Ovary (tissue), 9 donors: ENCODE data around the gene ANXA6. TPM values are rescaled to one million over a fixed set of nuclear protein-coding genes. Genes with fewer than 3 reads are reported as not detected.

Experiments used
- DNase-seq, 5 donors: peaks; one replicate each; pipeline ENCODE4 v3.0.0-alpha.2; 2019 to 2020
- H3K27ac ChIP-seq, 2 donors: fragments of 200-600 bp; one replicate each; pipeline versions ENCODE4 v1.5.1 to v1.8.0; 2019 to 2022
- H3K27me3 ChIP-seq: fragments of 200-600 bp; one replicate; pipeline ENCODE4 v1.8.0; 2022
- H3K36me3 ChIP-seq: fragments of 200-600 bp; sonication (generic); one replicate; pipeline ENCODE4 v1.5.1; 2019
- H3K4me1 ChIP-seq: one replicate; pipeline ENCODE4 v1.8.1; 2013; ENCODE audit warnings: mild to moderate bottlenecking, moderate library complexity; ENCODE audit not compliant: insufficient read depth
- H3K4me3 ChIP-seq: fragments of 200-600 bp; sonication (generic); one replicate; pipeline ENCODE4 v1.5.1; 2017
- H3K9me3 ChIP-seq, 2 donors: fragments of 200-600 bp in 1 of 2; sonication (generic) in 1 of 2; one replicate each; pipeline versions ENCODE4 v1.5.1 to v1.8.1; 2013 to 2019; ENCODE audit warnings: mild to moderate bottlenecking in 1 of 2, moderate library complexity in 1 of 2
- CTCF ChIP-seq, 3 donors: fragments of 450-650 bp in 2 of 3; fragments of 200-600 bp in 1 of 3; IDR thresholded peaks; one replicate each; pipeline versions ENCODE4 v1.5.1 to v1.8.0; 2016 to 2022; ENCODE audit warnings: antibody characterized with exemption in 3 of 3, mild to moderate bottlenecking in 1 of 3
- EP300 ChIP-seq: sonication (generic); formaldehyde crosslinking; IDR thresholded peaks from one replicate; pipeline ENCODE4 v1.6.1; 2017; ENCODE audit warnings: antibody characterized with exemption
- POLR2A ChIP-seq: fragments of 450-650 bp; IDR thresholded peaks from one replicate; pipeline ENCODE4 v1.6.1; 2017; ENCODE audit warnings: antibody characterized with exemption, mild to moderate bottlenecking, moderate library complexity
- WGBS, 3 donors: extraction: QIAGEN DNeasy Blood & Tissue Kit in 1 of 3; methylation state at CpG; one replicate each; pipeline versions ENCODE4 v1.1.5 to v1.1.7; 2013 to 2017; 5-methylcytosine and 5-hydroxymethylcytosine counted together
- intact Hi-C, 4 donors: fragments of 100-400 bp; cut with DNase I; formaldehyde crosslinking; loops; one replicate each; pipeline versions ENCODE4 v1.11.0 to v1.15.1; 2022 to 2023
- polyA plus RNA-seq, 2 donors: library from polyadenylated mRNA; stranded (reverse); fragments of 200-250 nt in 1 of 2; fragments of 350-450 nt in 1 of 2; fragmentation: Illumina TruSeq in 1 of 2; extraction: RNeasy Lipid Tissue Mini Kit (QIAGEN cat#74804) in 1 of 2; gene quantifications; one replicate each; pipeline ENCODE4 v1.2.3, GENCODE V29; 2013 to 2014
- total RNA-seq, 7 donors: library from RNA; depleted of rRNA in 2 of 7; stranded (reverse); fragments of >200 nt in 2 of 7; fragmentation: NEBNext Ultra II Directional in 3 of 7; extraction: Animal tissue kit (Norgen Biotek cat#: 25700) in 3 of 7; gene quantifications; one replicate each; pipeline versions ENCODE4 v1.1.0 to v1.2.4, GENCODE V29; 2016 to 2023
- donor health status: DM: no; HTN: no; CAD: no; lungs with moderate emphysema.
- donor health status: DM: no; HTN: no; CAD: no.
- donor health status: Bipolar disorder and iron deficiency.
- donor health status: DM: yes; HTN: yes; CAD: no.
- donor health status: DM: no; HTN: no; CAD: no.
- donor health status: DM: yes; HTN: yes; CAD: no.

Gene ANXA6
- total and polyA plus RNA-seq, 9 donors, result 117 to 541 (median 225) TPM

- DNase-seq, result peak; percentile 65 to 86 (median 83)
- no peaks in the 10 kb centered on the region for H3K36me3 ChIP-seq
- no peaks in the 10 kb centered on the region for H3K27me3 ChIP-seq
- H3K9me3 ChIP-seq, result no peaks in the 10 kb centered on the region
- H3K4me3 ChIP-seq, result no peak overlapping the region
- intact Hi-C loops, result loop anchor here (5.0 kb wide), 2 partner anchors 63 to 113 kb away; no protein-coding TSS in a partner anchor
- TF ChIP-seq POLR2A, result peak; percentile 23
- TF ChIP-seq EP300, result no peak
- TF ChIP-seq CTCF (IDR thresholded peaks at IDR 0.05), result peak; percentile 76 to 95 (median 86)
- H3K4me1 ChIP-seq, result no peaks in the 10 kb centered on the region
- H3K27ac ChIP-seq, result no peak overlapping the region
- 4 to 6% (median 5%) methylated on average over 7 of the region's 7 CpGs for WGBS, 3 donors
These were observed 42.2 kb downstream of the ANXA6 start for GRCh38 chr5:151115272-151115905.

- intact Hi-C loops, result loop anchor here in 1 of 4 donors (2.0 kb wide), 1 partner anchor 63 kb away; no protein-coding TSS in a partner anchor
- H3K4me1 ChIP-seq, result peaks cover under 1% of the 10 kb centered on the region
- H3K4me3 ChIP-seq, result no peak overlapping the region
- no peaks in the 10 kb centered on the region for H3K27me3 ChIP-seq
- TF ChIP-seq CTCF (IDR thresholded peaks at IDR 0.05) (no peak), POLR2A (no peak), EP300 (no peak)
- H3K27ac ChIP-seq, result no peak overlapping the region
- 43 to 53% (median 44%) methylated on average over 3 of the region's 3 CpGs for WGBS, 3 donors
- DNase-seq, result no peak
- H3K9me3 ChIP-seq, result no peaks in the 10 kb centered on the region
- H3K36me3 ChIP-seq, result no peaks in the 10 kb centered on the region
These were observed 43.9 kb downstream of the ANXA6 start for GRCh38 chr5:151113651-151114050.

GRCh38 chr5:151110992-151111391 lies 46.6 kb downstream of the ANXA6 start:
- Histone ChIP-seq H3K27me3 (no peaks in the 10 kb centered on the region), H3K4me1 (peaks cover 8% of the 10 kb centered on the region), H3K9me3 (no peaks in the 10 kb centered on the region), H3K4me3 (no peak overlapping the region), H3K36me3 (no peaks in the 10 kb centered on the region), H3K27ac (no peak overlapping the region)
- intact Hi-C loops, result no loop called here
- DNase-seq, result no peak
- WGBS, 3 donors, result 96 to 98% (median 98%) methylated on average over 3 of the region's 3 CpGs
- TF ChIP-seq POLR2A (no peak), EP300 (no peak), CTCF (IDR thresholded peaks at IDR 0.05) (no peak)

GRCh38 chr5:151110122-151110681 lies 47.4 kb downstream of the ANXA6 start:
- Histone ChIP-seq H3K4me1 (peaks cover 9% of the 10 kb centered on the region), H3K36me3 (no peaks in the 10 kb centered on the region), H3K9me3 (no peaks in the 10 kb centered on the region), H3K27me3 (no peaks in the 10 kb centered on the region), H3K4me3 (no peak overlapping the region), H3K27ac (no peak overlapping the region)
- no peak for DNase-seq
- intact Hi-C loops, result no loop called here
- no peak for TF ChIP-seq POLR2A
- TF ChIP-seq EP300, result no peak
- no peak for TF ChIP-seq CTCF (IDR thresholded peaks at IDR 0.05)
- 75 to 90% (median 80%) methylated on average over 11 of the region's 11 CpGs for WGBS, 3 donors
